GM19468 (cell line): ENCODE results near the gene PYGM.

Experiments used
- ATAC-seq: cut with Tn5 transposase; IDR thresholded peaks from one replicate; pipeline ENCODE4 v1.9.1; 2021; ENCODE audit warnings: mild to moderate bottlenecking, moderate library complexity, moderate number of reproducible peaks; ENCODE audit not compliant: unreplicated experiment; ENCODE audit errors: extremely low read depth

PYGM gene

DNA sequence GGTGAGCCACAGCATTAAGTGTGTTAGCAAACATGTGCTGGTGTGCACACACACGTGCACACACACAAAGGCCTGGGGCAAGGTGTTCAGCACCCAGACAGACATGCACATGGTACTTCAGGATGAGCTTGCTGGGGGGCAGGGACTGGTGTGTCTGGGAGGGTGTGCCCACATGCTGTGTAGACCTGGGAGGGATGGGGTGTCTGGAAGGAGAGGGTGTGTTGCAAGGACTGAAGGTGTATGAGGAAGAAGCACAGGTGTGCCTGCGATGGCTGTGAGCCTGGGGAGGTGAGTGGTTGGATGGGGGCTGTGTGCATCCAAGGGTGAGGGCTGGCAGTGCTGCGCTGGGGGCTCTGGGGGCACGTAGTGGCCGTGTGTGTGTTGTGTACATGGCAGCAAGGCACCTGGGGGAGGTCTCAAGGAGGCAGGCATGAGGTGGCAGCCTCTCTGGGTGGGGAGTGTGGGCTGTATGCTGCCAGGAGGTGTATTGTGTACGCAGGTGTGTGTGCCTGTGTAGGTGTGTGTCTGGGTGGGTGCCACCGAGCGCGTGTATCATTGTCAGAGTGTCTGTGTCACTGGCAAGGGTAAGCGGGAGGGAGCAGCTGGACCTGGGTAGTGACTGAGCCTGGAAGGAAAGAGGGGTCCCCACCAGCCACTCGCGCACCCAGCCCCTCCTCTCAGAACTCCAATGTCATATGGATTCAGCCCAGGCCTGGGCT lies 39.0 kb downstream of the PYGM start:
- no peak for ATAC-seq

DNA sequence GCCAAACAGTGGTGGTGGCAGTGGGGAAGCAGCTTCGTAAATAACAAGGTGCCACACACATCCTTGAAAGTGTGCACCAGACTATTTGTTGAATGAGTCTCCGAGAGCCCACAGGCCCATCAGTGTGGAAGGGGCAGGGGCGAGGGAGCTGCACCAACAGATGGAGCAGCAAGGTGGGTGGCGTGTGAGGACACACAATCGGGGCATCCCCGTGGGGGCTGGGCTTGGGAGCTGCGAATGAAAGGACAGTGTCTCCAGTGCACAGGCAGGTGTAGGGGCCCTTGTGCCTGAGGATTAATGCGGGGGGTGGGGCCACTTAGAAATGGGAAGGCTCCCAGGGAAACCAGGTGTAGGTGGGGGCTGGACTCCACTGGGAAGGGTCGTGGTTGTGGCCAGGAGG lies 39.6 kb downstream of the PYGM start:
- ATAC-seq, result no peak

DNA sequence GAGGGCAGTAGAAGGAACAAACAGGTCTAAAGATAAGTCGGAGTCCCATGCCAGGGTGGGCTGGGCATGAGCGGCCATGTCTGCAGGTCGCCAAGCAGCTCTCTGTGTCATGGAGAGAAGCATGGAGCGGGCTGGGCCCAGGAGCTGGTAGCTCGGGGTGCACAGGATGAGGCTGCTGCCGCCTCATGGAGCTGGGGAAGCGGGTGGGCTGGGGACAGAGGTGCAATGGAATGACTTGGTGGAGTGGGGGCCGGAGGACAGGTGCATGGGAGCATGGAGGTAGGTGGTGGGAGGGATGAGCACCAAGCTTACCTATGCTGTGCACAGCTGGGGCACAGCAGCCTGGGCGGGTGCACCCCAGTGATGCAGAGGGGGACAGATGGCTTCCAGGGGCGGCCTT lies 40.4 kb downstream of the PYGM start:
- ATAC-seq, result no peak

DNA sequence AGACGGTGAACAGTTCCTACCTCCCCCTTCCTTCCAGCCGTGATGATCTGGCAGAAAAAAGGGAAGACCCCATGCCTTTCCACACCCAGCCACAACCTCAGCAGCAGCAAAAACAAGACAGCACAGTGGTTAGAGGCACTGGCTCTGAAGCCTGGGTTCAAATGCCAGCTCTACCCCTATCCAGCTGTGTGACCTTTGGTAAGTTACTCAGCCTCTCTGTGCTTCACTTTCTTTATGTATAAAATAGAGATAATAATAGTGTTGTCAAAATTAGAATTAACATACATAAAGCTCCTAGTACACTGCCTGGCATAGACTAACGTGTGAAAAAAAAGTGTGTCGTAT lies 41.0 kb downstream of the PYGM start:
- ATAC-seq, result no peak

DNA sequence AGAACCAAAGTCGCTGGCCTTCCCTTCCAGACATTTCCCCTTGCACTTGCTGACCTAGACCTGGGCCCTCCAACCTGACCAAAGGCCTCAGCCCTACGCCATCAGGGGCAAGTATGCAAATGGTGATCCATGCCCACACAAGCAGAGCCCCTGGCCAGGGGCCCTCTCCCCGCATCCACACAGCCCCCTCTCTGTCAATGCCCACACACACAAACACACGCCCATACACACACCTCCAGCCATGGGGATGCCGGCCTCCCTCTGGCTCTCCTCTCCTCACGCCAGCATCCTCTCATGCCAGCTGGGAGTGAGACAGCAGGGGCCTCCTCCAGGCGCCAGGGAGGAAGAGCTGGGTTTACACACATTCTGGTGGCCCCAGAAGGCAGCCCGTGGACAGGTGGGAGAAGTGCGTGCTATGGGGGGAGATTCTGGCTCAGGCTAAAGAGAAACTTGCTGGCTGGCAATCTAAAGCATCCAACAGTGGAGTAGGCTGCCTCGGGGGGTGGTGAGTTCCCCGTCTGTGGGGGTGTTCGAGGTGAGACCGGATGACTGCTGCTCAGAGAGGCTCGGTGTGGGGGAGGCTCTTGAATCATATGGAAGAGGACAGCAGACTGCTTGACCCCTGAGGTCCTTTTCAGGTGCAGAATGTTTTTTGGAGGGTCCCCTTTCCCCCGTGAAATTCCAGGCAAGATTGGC lies 41.5 kb downstream of the PYGM start:
- ATAC-seq, result no peak

DNA sequence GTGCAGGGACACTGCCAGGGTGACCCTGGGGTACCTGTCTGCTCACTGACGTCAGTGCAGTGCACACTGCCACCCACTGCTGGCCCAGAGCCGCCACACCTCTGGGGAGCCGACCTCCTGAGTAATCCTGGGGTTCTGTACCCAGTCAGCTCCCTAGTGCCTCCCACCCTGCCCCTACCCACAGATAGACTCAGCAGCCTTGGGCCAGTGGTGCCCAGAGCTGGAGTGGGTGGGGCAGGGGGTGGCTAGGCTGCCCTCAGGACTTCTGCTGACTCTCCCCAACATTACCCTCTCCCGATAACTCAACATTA lies 42.6 kb downstream of the PYGM start:
- ATAC-seq, result no peak

DNA sequence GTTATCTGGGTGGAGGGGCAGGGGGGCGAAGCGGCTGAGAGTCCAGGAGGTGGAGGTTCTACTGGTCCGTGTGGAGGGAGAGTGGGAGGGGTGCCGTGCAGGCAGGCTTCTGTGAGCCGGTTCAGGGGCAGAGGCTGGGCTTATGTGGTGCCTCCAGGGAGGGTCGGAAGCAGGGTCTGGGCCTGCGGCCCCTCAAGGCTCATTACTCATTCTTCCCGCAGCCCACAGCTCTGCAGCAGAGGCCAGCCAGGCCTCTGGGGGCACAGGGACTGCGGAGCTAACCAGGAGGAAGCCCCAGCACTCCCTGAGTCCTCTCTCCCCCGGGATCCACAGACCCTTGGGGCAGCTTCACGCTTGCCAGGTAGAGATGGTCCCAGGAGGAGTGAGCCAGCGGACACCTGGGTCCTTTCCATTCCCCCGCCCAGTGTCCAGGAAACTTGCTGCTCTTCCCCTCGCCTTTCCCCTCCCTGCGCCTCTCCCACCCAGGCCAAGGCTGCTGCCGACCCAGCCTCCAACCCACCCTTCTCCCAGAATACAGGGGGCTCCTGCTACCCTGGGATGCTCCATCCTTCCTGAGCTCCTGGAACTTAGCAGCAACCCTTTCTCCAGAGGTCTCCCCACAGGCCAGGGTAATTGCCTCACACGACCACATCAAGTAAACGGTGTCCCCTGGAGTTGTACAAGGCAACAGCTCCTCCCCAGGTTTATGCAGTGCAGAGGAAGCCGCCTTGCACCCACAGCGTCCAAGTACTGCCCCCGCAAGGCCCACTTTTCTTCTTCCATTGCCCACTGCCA lies 43.1 kb downstream of the PYGM start:
- no peak for ATAC-seq

DNA sequence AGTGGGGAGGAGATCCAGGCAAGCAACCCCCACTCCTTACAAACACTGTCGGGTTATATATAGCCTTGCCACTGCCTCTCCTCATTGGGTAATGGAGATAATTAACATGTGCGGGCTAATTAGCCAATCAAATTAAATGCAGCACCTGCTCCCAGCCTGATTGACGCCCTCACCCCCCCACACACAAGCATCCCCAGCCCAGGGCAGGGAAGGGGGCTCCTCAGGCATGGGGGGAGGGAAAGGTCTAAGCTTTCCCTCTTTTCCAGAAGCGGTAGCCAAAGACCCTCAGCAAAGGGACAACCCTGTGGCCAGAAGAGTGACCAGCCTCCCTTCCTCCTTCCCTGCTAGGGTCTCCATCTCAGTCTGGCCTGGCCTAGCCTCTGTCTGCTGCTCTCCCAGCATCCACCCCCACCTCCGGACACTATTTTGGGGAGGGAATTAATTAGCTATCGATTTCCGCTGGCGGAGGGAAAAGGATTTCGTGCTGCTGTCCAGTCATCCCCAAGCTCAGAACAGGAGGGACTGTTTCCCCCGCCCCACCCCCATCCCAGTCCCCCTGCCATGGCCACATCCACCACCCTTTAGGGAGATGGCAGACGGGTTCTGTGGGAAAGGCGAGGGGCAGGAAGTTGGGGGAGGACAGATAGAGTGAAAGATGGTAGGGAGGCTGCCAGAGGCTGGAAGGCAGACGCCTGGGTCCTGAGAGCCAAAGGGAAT lies 43.9 kb downstream of the PYGM start:
- ATAC-seq, result no peak

DNA sequence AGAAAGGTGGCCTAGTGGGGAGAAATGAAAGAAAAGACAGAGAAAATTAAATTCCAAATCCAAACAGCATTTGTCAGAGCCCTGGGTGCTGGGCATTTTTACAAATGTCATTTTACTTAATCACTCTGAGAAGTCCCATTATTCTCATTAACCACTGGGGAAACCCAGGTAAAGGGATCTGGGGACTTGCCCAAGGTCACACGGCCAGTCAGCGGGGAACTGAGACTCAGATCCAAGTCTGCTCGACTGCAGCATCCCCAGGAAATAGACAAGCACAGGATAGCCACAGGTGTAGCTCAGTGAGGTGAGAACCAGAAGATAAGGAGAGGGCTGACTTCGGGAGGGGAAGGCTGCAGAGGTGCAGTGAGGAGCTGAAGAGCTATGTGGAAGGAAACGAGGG lies 44.7 kb downstream of the PYGM start:
- ATAC-seq, result no peak

DNA sequence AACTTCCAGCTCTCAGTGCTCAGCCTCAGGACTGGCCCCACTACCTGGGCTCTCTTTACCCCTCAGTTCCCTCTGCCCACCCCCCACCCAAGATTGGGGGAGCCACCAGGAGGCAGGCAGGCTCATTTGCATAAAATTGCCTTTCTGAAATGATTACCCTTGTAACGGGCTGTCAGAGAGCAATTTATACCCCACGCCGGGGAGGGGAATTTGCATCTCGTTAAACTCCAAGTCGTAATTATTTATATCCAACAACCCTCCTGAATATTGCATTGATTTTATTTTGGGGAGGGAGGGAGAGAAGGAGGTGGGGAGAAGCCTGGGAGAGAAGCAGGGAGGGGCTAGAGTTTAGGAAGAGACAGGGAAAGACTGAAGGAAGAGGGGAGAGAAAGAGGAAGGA lies 45.1 kb downstream of the PYGM start:
- no peak for ATAC-seq

DNA sequence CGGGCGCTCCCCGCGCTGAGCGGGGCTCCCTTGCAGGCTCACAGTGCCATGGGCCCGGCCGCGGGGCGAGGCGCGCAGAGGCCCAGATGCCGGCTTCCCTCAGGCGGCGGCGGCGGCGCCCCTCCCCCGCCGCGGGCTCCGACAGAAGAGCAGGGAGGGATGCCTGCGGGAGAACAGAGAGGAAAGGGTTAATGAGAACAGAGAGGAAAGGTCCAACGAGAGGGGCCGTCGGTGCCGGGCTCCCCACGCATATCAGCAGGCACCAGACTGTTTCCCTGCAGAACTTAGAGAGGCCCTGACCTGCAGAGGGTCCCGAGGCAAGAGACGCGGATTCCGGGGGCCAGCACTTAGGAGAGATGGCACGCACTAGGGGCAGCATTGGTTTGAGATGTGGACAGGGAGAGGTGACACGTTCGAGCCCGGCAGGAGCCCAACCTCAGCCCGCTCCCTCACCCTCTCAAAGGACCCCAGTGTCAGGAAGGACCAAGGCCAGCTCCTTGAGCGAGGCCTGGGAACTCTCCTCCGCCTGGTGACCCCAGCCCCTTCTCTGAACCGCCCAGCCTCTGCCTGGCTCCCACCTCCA lies 45.9 kb downstream of the PYGM start:
- ATAC-seq, result no peak

DNA sequence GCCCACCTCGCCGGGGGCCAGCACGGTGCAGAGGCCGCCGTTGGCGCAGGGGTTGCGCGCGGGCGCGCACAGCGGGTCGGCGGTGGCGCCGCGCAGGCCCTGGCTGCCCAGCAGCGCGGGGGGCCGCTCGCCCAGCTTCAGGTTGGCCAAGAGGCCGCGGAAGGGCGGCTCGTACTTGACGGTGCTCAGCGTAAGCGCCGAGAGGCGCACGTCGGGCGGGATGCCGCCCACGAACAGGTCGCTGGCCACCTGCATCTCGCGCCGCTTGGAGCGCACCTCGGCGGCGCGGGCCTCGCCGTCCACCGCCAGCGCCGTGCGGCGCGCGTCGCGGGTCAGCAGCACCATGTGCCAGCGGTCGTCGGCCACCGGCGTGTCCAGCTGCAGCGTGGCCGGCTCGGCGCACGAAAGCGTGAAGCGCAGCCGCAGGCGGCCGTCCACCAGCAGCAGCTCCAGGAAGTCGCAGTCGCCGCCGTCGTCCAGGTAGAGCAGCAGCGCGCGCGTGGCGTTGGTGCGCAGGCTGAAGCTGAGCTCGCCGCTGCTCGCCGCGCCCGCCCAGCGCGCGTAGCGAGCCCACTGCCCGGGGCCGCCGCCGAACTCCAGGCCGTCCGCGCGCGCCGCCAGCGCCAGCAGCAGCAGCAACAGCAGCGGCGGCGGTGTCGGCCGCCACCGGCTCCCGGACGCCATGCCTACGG lies 46.6 kb downstream of the PYGM start:
- ATAC-seq, result no peak

DNA sequence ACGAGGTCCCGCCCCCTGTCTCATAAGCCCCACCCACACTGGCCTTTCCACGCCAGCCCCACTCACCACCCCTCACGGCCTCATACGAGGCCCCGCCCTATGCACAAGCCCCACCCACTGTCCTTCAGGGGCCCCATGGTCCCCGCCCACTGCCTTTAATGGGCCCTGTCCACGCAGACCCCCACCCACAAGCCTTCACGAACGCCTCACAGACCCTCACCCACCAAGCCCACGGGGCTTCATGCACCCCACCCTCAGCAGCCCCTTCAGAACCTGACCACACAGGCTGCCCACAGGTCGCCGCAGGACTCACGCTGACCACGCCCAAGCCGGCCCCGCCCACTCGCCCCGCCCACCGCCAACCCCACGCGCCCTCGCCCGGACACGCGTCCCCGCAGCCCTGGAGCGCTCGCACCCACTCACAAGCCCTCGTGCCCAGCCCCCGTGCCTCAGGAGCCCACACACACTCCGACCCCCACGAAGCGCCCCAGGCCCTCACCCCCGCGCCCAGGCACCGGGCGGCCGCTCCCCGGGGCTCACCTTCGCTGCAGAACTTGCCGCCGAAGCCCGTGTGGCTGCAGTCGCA lies 47.3 kb downstream of the PYGM start:
- ATAC-seq, result no peak

DNA sequence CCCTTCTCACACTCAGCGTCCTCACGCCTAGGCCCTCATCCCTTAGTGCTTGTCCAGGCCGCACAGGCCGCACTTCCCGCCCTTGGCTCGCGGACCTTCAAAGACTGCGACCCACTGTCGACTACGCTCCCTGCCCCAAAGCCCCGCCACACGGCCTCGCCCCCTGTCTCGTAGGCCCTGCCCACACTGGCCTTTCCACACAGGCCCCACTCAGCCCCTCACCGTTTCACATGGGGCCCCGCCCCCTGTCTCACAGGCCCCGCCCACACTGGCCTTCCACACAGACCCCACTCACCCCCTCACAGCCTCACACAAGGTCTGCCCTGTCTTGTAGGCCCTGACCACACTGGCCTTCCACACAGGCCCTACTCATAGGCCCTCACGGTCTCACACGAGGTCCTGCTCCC lies 47.8 kb downstream of the PYGM start:
- no peak for ATAC-seq

DNA sequence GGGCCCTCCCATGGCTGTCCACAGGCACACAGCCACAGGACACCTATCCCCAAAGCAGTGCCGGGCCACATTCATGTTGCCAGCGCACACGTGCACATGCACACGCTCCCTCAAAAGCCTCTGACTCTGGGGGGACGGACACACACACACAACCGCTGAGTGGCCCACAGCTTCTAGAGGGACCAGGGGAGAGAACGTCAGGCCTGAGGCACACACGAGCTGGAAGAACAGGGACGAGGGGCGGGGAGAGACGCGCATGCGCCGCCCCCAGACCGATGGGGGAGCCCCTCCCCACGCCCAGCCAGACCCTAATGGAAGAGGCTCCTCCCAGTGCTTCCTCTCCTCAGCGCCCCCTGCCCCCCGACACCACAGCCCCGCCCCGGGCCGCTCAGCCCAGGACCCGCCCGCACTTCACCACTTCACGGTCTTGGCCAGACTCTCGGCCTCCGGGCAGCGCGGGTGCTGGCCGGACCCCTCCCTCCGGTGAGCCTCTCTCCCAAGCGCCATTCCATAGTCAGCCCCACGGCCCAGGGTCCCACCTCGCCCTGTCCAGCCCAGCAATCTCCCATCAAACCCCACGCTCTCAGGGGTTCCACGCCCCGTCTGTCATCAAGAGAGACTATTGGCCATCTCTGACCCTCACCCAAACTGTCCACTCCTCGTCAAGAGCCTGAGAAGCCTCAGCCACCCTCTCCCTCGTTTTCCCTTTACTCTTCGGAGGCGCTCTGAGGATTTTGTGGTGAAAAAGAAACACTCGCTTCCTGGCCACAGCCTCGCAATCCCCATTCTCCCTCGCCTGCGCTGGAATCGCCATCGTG lies 48.4 kb downstream of the PYGM start:
- no peak for ATAC-seq

DNA sequence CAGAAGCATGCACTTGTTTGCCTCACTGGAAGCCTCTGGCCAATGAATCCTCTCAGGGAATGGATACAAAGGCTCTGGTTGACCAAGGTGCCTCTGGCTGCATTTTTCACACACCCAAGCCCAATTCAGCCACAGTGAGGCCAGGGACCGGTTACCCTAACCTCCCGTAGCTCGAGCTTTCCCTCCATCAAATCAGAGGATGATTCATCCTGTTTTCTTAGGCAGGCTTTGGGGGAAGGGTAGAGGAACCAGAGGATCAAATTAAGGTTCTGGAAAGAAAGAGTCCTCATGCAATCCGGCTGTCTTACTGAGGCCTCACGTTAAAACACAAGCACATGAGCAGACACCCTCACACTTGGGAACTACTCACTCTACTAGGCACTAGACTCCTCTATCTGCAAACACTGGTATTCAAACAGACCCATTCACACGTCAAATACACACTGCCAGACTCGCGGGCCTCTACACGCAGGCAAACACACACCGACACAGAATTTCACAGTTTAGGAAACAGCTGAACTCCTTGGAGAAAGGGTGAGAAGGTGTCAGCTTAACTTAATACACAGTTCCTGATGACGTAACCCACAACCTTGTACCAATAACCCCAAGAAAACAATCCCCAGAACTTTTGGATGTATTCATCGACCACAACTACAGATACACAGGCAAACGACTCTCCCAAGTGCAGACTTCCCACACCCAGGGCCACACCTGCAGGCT lies 49.2 kb downstream of the PYGM start:
- ATAC-seq, result no peak

DNA sequence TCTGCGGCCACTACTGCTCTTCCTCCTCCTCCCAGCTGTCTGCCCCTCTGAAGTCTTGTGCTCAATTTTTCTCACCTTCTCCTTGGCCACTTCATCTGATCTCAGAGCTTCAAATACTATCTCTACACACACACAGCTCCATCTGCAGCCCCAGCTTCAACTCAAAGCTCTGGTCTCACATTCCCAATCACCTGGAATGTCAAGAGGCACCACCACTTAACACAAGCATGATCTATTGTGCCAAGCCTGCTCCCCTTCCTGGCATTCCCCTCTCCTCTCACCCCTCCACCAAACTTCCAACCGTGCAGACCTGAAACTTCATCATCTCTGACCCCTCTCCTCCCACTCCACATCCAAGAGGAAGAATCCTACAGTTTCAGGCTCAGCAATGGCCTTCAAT lies 54.3 kb downstream of the PYGM start:
- ATAC-seq, result no peak

DNA sequence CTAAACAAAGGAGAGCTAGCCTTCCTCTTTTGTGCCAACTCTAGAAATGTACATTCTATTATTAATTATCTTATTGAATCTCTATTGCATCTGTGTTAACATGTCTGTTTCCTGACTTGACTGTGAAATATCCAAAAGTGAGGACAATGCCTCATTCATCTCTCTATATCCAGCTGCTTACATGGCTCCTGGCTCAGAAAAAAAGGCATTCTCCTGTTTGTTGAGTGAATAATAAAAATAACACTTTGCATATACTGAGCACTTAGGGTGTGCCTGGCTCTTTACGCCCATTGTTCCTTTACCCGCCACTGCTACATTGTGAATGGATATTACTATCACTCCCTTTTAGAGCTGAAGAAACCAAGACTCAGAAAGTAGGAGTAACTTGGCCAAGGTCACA lies 56.7 kb downstream of the PYGM start:
- ATAC-seq, result no peak
